GM18508 (cell line): ENCODE results near the gene LIMK2.
"Not testable (repeated sequence)": the region's sequence is repeated elsewhere in the genome, so short reads cannot be mapped to it uniquely, and the experiment has no call there.

Source experiments
- ATAC-seq: cut with Tn5 transposase; IDR thresholded peaks from one replicate; pipeline ENCODE4 v1.9.1; 2021; ENCODE audit warnings: moderate number of reproducible peaks; ENCODE audit not compliant: insufficient read depth, unreplicated experiment

The LIMK2 gene

GRCh38 chr22:31287818-31288495, 75.9 kb downstream of the LIMK2 start:
- ATAC-seq: no peak

- ATAC-seq: no peak
These were observed 76.6 kb downstream of the LIMK2 start for GRCh38 chr22:31288496-31289240.

- no peak for ATAC-seq
These were observed 77.2 kb downstream of the LIMK2 start for GRCh38 chr22:31289344-31289743.

- peak; percentile 57 for ATAC-seq
These were observed 78.7 kb downstream of the LIMK2 start for GRCh38 chr22:31290494-31291471.

GRCh38 chr22:31291481-31292235, 79.6 kb downstream of the LIMK2 start:
- no peak for ATAC-seq

- ATAC-seq: no peak
These were observed 80.3 kb downstream of the LIMK2 start, which contains the start of gene PIK3IP1 for GRCh38 chr22:31292236-31292989. Gene PIK3IP1 (minus strand): TSS chr22:31292488. CDS start chr22:31292344, 144 bp downstream.

- ATAC-seq: no peak
These were observed 83.3 kb downstream of the LIMK2 start for GRCh38 chr22:31295360-31295759.

- ATAC-seq: no peak
These were observed 83.9 kb downstream of the LIMK2 start for GRCh38 chr22:31295831-31296657.

GRCh38 chr22:31300896-31301295, 88.8 kb downstream of the LIMK2 start:
- ATAC-seq: no peak

- ATAC-seq: no peak
These were observed 89.9 kb downstream of the LIMK2 start for GRCh38 chr22:31302006-31302405.

GRCh38 chr22:31302537-31302936, 90.4 kb downstream of the LIMK2 start:
- no peak for ATAC-seq

GRCh38 chr22:31305194-31305593, 93.1 kb downstream of the LIMK2 start:
- no peak for ATAC-seq

- no peak for ATAC-seq
These were observed 96.1 kb downstream of the LIMK2 start for GRCh38 chr22:31308181-31308580.

- ATAC-seq: no peak
These were observed 101.5 kb downstream of the LIMK2 start for GRCh38 chr22:31313366-31314147.

- not testable (repeated sequence) for ATAC-seq
These were observed 102.1 kb downstream of the LIMK2 start for GRCh38 chr22:31314220-31314619.

- ATAC-seq: no peak
These were observed 109.3 kb downstream of the LIMK2 start for GRCh38 chr22:31321421-31321820.
